Endothelial cell (in vitro differentiated cells): ENCODE results near the gene CCDC92. TPM values are rescaled to one million over a fixed set of nuclear protein-coding genes. Genes with fewer than 3 reads are reported as not detected.

Experiments
- DNase-seq: peaks from one replicate; pipeline ENCODE4 v3.0.0; 2021; ENCODE audit warnings: low spot score
- H3K27ac Mint-ChIP-seq: one replicate; pipeline ENCODE4 v1.8.0; 2021; ENCODE audit warnings: mixed read lengths, inconsistent platforms; ENCODE audit not compliant: unreplicated experiment
- H3K27me3 Mint-ChIP-seq: one replicate; pipeline ENCODE4 v1.8.0; 2021; ENCODE audit warnings: mild to moderate bottlenecking, moderate library complexity, mixed read lengths, inconsistent platforms; ENCODE audit not compliant: unreplicated experiment
- H3K36me3 Mint-ChIP-seq: one replicate; pipeline ENCODE4 v1.8.0; 2021; ENCODE audit warnings: mild to moderate bottlenecking, low read depth, mixed read lengths, inconsistent platforms; ENCODE audit not compliant: unreplicated experiment
- H3K4me1 Mint-ChIP-seq: one replicate; pipeline ENCODE4 v1.8.0; 2021; ENCODE audit warnings: mild to moderate bottlenecking, mixed read lengths, inconsistent platforms; ENCODE audit not compliant: unreplicated experiment
- H3K4me3 Mint-ChIP-seq: one replicate; pipeline ENCODE4 v1.8.0; 2021; ENCODE audit warnings: mild to moderate bottlenecking, mixed read lengths, inconsistent platforms; ENCODE audit not compliant: unreplicated experiment
- H3K9me3 Mint-ChIP-seq: one replicate; pipeline ENCODE4 v1.8.0; 2021; ENCODE audit warnings: mixed read lengths, inconsistent platforms; ENCODE audit not compliant: unreplicated experiment
- CTCF ChIP-seq: fragments of 200-600 bp; sonication (generic); IDR thresholded peaks from one replicate; pipeline ENCODE4 v1.5.0; 2021; ENCODE audit warnings: antibody characterized with exemption; ENCODE audit not compliant: unreplicated experiment
- total RNA-seq: library from RNA; stranded (reverse); fragmentation: NEBNext Ultra II Directional; extraction: Animal tissue kit (Norgen Biotek cat#: 25700); gene quantifications from one replicate; pipeline ENCODE4 v1.2.1, GENCODE V29; 2021; ENCODE audit not compliant: unreplicated experiment

CCDC92 gene
- total RNA-seq, 1 donor from 2014 or later, result 25.0 TPM

DNA sequence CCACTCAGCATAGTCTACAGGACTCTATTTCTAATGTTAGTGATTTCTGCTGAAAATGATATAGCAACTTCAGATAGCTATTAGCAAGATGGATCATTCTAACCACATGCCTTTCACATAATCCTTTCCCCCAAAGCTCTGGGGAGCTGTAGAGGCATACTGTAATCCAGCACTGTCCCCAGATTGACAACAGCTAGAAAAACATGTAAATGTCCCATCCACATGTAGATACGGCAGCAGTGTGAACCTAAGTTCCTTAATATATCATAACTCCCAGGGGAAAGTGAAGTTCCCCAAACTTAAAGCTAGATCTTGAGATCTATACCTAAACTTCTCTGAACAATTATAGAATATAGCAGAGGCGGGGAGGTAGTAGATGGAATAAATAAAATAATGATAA lies 14.4 kb upstream of the CCDC92 start:
- DNase-seq, result no peak
- H3K27me3 Mint-ChIP-seq, result peaks cover under 1% of the 10 kb centered on the region
- peaks cover 48% of the 10 kb centered on the region for H3K4me1 Mint-ChIP-seq
- H3K36me3 Mint-ChIP-seq, result peaks cover 27% of the 10 kb centered on the region
- no peak for TF ChIP-seq CTCF
- no peaks in the 10 kb centered on the region for H3K9me3 Mint-ChIP-seq
- H3K4me3 Mint-ChIP-seq, result no peak overlapping the region
- H3K27ac Mint-ChIP-seq, result no peak overlapping the region

DNA sequence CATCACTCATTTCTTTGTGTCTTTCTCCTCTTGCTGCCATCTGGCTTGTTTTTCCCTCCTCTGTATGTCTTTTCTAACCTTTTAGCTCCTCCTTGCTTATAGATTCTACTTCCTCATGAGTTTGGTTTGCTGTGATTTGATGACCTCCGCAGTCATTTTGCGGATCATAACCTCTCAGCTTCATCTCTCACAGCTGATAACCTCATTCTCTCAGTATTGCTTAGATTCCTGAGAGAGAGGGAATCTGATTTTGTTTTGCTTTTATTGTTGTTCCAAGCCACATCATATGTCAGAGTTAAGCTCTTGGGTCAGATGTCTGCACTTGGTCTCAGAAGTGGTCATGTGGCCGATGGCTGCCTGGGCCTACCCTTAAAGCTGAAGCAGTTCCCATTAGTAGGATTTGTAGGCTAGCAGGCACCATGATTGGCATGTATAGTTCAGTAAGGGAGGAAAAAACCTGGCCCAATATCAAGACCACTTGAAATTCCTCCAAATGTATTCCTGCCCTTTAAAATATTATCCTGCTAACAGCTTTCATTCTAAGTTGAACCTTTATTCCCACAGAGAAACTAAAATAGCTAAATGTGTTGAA lies 13.8 kb upstream of the CCDC92 start:
- no peaks in the 10 kb centered on the region for H3K9me3 Mint-ChIP-seq
- TF ChIP-seq CTCF, result no peak
- peaks cover 46% of the 10 kb centered on the region for H3K4me1 Mint-ChIP-seq
- DNase-seq, result no peak
- H3K4me3 Mint-ChIP-seq, result no peak overlapping the region
- peaks cover 27% of the 10 kb centered on the region for H3K36me3 Mint-ChIP-seq
- H3K27ac Mint-ChIP-seq, result no peak overlapping the region
- H3K27me3 Mint-ChIP-seq, result peaks cover 4% of the 10 kb centered on the region

GRCh38 chr12:123984903-123985302 lies 12.3 kb upstream of the CCDC92 start:
- H3K4me3 Mint-ChIP-seq, result no peak overlapping the region
- no peak for DNase-seq
- no peak for TF ChIP-seq CTCF
- peaks cover 30% of the 10 kb centered on the region for H3K36me3 Mint-ChIP-seq
- peaks cover 35% of the 10 kb centered on the region for H3K4me1 Mint-ChIP-seq
- no peaks in the 10 kb centered on the region for H3K9me3 Mint-ChIP-seq
- H3K27ac Mint-ChIP-seq, result no peak overlapping the region
- H3K27me3 Mint-ChIP-seq, result peaks cover 4% of the 10 kb centered on the region

GRCh38 chr12:123983822-123984485 lies 11.3 kb upstream of the CCDC92 start:
- DNase-seq, result peak; percentile 19
- TF ChIP-seq CTCF, result no peak
- no peak overlapping the region for H3K4me3 Mint-ChIP-seq
- peaks cover 4% of the 10 kb centered on the region for H3K27me3 Mint-ChIP-seq
- no peaks in the 10 kb centered on the region for H3K9me3 Mint-ChIP-seq
- peaks cover 23% of the 10 kb centered on the region for H3K36me3 Mint-ChIP-seq
- H3K27ac Mint-ChIP-seq, result no peak overlapping the region
- H3K4me1 Mint-ChIP-seq, result peaks cover 27% of the 10 kb centered on the region

DNA sequence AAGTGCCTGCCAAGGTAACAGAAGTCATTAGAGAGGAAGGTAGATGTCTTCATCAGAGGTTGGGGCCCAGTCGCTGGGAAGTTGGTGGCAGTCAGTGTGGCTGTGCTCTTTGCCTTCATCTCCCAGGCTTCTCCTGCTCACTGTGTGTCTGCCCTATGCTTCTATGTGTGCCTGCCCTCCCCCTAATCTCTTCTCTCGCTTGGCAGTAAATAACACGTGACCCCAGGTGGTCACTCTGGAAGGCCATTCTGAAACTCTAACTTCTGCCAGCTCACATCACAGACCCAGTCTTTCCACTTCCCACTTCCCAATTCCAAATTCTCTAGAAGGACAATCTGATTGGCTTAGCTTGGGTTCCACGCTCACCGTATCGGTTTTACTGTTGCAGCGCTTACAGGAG lies 9.6 kb upstream of the CCDC92 start:
- Mint-ChIP-seq H3K4me1 (peaks cover 17% of the 10 kb centered on the region), H3K9me3 (no peaks in the 10 kb centered on the region), H3K27me3 (peaks cover 4% of the 10 kb centered on the region), H3K27ac (no peak overlapping the region), H3K4me3 (no peak overlapping the region), H3K36me3 (peaks cover 13% of the 10 kb centered on the region)
- TF ChIP-seq CTCF, result no peak
- no peak for DNase-seq
